Stimulated activated CD4-positive, alpha-beta T cell treated with anti-CD3 and anti-CD28 coated beads, TNF-alpha, amount 100 ng/mL, for 1 hour (primary cell): ENCODE data around the gene PAM.
"Not testable (repeated sequence)": the region's sequence is repeated elsewhere in the genome, so short reads cannot be mapped to it uniquely, and the experiment has no call there.

Source experiments
- DNase-seq, 3 donors: peaks; one replicate each; pipeline ENCODE4 v3.0.0-alpha.2; 2020; ENCODE audit warnings: low read depth in 3 of 3, low spot score in 1 of 3

Gene PAM

DNA sequence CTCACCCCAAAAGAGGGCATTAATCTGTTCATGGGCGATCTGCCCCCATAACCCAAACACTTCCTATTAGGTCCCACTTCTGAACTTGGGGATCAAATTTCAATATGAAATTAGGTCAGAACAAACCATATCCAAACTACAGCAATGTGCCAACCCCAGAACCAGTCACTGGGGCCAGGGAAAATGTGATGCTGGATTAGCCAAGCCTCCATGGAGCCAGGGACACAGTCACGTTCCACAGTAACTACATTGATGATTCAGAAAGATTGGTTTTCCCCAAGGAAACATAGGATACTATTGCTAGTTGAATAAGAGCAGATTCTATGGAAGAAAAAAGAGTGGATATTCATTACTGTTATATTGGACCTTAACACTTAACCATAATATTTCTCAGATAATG lies 280.6 kb downstream of the PAM start:
- no peak for DNase-seq

DNA sequence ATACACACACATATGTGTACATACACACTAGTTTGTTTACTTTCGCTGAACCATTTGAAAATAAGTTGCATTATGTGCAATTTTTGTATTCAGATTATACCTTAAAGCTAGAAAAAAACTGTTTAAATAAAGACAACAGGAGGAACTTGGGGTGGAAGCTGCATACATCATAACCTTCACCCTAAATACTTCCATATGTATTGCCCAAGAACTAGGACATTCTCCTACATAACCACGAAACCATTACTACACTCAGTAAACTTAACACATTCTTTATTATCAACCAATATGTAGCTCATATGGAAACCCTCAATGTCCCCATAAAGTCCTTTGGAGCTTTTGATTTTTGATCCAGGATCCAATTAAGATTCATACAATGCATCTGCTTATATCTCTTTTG lies 281.5 kb downstream of the PAM start:
- no peak for DNase-seq

DNA sequence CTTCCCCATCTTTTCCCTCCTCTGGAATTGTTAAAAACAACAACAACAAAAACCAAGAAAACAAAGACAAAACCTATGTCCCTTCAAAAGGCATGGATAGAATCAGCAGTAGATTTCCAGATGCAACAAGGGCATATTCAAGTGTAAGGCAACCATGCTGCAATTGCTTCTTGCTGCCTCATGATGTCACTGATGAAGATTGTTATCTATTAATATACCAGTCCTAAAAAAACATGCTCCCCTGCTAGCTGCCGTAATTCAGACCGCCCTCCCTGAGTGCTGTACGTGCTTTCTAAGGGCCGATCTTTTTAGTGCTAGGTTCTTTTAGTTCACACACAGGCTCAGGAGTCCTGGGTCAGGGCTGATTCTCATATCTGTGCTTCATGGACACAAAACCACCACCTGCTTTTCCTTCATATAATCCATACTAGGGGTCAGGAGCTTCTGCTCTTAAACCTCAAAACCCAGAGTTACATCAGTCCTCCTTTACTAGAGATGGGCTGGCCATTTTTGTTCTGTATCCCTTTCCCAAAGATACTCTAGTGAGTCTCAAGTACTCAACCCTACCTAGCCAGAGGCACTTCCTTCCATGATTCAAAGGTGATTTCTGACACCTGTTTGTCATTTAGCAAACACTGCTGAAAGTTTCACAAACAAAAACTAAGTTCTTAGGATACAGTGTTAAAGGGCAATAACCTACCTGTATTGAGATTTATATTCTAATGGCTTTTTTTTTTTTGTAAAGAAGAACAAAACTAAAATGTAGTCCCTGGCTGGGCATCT lies 282.8 kb downstream of the PAM start:
- no peak for DNase-seq

DNA sequence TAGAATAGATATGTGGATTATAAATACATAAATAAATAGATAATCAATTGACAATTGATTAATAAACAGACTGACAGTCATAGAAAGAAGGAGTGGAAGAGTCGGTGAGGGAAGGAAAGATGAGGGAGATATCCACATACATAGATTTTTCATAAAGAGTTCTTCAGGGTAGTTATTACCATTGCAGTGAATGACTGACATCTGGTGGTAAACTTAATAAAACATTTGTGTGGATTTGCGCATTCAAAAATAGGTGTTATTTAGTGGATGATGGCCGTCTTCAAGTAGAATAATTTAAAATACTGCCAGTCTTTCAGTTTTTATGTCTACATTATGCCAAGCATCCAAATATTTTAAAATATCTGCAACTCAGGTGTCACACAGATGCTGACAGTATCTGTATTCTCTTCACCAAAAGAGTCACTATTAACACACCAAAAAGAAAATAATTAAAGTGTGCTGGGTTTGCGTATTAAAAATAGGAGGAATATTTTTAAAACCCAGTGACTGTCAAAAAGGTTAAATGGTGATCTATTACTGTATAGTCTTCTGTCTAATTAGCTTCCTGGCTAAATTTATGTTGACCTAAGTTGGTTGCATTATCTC lies 286.1 kb downstream of the PAM start:
- DNase-seq = no peak

DNA sequence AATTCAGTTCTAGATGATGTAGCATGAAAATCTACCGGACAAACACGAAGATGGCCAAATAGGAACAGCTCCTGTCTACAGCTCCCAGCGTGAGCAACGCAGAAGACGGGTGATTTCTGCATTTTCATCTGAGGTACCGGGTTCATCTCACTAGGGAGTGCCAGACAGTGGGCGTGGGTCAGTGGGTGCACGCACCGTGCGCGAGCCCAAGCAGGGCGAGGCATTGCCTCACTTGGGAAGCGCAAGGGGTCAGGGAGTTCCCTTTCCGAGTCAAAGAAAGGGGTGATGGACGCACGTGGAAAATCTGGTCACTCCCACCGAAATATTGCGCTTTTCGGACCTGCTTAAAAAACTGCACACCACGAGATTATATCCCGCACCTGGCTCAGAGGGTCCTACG lies 291.6 kb downstream of the PAM start:
- not testable (repeated sequence) for DNase-seq

DNA sequence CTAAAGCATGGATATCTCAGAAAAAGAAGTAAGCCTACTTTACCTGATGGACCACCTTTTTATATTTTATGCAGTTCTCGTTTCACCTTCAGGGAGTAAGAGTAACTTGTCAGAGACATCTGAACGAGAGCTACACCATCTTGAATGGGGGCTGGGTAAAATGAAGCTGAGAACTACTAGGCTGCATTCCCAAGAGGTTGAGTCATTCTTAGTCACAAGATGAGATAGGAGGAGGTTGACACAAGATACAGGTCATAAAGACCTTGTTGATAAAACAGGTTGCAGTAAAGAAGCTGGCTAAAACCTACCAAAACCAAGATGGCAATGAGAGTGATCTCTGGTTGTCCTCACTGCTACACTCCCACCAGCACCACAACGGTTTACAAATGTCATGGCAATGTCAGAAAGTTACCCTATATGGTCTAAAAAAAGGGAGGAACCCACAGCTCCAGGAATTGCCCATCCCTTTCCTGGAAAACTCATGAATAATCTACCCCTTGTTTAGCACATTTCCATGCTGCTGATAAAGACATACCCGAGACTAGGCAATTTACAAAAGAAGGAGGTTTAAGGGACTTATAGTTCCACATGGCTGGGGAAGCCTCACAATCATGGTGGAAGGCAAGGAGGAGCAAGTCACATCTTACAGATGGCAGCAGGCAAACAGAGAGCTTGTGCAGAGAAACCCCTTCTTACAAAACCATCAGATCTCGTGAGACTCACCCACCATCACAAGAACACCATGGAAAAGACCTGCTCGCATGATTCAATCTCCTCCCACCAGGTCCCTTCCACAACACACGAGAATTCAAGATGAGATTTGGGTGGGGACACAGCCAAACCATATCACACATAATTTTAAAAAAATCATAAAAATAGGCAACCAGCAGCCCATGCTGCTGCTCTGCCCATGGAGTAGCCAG lies 302.4 kb downstream of the PAM start:
- DNase-seq = no peak

DNA sequence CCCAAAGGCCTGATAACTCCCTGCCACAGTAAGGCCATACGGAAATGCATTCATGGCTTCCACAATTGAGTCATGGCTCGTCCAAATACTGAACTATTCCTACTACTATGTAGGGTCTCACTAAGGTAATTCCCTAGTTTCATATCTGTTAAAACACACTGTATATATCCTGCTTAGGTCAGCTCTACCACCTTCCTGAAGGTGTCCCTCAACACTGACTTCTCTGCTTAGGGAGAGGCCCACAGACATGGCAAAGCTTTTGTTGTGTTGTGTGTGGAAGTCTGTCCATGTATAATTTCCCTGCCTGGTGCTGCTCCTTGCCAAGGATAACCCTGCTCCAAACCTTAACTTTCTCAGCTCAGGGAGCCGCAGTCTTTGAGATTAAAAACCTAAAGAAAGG lies 304.4 kb downstream of the PAM start:
- DNase-seq = no peak

DNA sequence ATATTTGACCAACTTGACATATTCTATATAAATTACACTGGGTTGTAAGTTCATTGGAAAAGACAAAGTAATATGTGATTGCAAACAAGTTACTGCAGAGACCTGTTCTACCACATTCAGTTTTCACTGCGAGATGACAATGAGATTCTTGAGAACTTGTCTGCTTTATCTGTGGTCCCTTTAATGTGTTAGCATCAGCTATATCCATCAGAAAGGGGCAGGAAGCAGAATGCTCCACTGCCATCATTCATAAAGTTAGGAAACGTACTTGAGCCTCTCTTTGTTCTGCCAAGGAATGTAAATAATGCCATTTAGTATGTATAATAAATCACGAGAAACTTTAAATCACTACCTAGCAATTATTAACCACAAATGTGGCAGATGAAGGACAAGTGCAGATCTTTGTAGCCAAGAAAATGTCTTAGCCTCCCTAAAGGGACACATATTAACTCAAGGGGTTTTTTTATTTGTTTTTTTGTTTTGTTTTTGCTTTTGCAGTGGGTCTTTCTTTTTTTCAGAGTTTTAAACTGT lies 305.4 kb downstream of the PAM start:
- no peak for DNase-seq

DNA sequence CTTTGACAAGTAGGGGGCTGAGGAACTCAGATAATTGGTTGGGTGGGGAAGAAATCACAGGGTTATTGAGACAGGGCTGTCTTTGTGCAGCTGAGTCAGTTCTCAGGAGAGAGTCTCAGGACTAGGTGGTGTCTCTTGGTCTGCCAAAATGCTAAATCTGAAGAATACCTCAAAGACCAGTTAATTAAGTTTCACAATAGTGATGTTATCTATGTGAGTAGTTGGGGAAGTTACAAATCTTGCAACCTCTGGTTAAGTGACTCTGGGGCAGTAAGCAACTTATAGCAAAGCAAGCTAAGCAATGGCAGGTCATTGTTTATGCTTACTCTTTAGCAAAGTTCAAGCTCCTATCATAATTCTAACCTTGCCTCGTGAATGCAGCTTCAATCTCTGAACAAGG lies 311.2 kb downstream of the PAM start:
- DNase-seq = no peak

DNA sequence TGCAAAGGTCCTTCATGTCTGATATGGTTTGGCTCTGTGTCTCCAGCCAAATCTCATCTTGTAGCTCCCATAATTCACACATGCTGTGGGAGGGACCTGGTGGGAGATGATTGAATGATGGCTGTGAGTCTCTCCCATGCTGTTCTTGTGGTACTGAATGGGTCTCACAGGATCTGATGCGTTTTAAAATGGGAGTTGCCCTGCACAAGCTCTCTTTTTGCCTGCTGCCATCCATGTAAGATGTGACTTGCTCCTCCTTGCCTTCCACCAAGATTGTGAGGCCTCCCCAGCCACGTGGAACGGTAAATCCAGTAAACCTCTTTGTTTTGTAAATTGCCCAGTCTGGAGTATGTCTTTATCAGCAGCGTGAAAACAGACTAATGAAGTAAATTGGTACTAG lies 318.4 kb downstream of the PAM start:
- DNase-seq = not testable (repeated sequence)

DNA sequence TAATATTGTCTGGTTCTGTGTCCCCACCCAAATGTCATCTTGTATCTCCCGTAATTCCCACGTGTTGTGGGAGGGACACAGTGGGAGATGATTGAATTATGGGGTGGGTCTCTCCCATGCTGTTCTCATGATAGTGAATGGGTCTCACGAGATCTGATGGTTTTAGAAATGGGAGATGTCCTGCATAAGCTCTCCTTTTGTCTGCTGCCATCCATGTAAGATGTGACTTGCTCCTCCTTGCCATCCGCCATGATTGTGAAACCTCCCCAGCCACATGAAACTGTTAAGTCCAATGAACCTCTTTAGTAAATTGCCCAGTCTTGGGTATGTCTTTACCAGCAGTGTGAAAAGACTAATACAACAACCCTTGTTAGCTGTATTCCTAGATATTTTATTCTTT lies 320.3 kb downstream of the PAM start:
- DNase-seq = no peak
